ENCODE data around the gene RIMS1.

RIMS1 gene

DNA sequence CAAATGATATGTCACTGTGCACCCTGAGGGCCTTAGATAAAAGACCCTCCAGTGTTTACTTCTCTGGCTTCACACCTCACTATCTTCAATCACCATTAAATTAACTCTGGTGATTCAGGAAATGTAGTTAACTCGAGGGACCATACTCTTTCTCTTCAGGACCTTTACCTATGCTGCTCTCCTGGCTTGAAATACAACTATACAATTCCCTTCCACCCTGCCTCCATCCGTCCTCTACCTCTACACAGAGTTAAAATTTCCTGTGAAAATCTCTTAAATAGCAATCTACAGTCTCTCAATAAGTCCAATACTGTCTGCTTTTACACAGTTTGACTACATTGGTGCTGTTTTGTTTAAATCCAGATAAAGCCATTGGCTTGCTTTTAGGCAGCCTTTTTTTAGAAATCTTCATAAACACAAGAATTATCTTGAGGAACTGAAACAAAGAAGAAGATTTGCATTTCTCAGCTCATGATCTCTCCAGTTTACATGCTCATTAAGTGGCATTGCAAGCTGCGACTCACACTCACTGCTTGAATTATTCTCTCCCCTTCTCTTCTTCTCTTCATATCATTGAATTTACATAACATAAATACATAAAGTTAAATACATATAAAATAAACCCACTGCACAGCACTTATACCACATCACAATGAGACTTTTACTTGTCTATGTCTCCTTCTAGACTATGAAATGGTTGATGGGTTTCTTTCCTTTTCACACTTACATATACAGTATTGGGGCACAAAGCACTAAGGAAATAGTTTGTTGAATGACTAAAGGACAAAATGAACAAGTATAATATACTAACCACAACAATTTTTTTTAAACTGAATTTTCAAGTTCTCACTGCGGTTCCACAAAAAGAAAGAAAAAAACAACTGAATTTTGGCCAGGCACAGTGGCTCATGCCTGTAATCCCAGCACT, 496.5 kb downstream of the RIMS1 start:
- H3K27me3 ChIP-seq, result no peaks in the 10 kb centered on the region
- H3K9me3 ChIP-seq, result no peaks in the 10 kb centered on the region
- H3K36me3 ChIP-seq, result no peaks in the 10 kb centered on the region
- no peaks in the 10 kb centered on the region for H3K4me1 ChIP-seq
- H3K4me3 ChIP-seq (ENCODE audit: low read depth, low read length), result no peak overlapping the region
- DNase-seq, result no peak
- TF ChIP-seq, protein P1, sequence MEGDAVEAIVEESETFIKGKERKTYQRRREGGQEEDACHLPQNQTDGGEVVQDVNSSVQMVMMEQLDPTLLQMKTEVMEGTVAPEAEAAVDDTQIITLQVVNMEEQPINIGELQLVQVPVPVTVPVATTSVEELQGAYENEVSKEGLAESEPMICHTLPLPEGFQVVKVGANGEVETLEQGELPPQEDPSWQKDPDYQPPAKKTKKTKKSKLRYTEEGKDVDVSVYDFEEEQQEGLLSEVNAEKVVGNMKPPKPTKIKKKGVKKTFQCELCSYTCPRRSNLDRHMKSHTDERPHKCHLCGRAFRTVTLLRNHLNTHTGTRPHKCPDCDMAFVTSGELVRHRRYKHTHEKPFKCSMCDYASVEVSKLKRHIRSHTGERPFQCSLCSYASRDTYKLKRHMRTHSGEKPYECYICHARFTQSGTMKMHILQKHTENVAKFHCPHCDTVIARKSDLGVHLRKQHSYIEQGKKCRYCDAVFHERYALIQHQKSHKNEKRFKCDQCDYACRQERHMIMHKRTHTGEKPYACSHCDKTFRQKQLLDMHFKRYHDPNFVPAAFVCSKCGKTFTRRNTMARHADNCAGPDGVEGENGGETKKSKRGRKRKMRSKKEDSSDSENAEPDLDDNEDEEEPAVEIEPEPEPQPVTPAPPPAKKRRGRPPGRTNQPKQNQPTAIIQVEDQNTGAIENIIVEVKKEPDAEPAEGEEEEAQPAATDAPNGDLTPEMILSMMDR (IDR thresholded peaks at IDR 0.05; ENCODE audit: low read depth, low read length), result no peak

DNA sequence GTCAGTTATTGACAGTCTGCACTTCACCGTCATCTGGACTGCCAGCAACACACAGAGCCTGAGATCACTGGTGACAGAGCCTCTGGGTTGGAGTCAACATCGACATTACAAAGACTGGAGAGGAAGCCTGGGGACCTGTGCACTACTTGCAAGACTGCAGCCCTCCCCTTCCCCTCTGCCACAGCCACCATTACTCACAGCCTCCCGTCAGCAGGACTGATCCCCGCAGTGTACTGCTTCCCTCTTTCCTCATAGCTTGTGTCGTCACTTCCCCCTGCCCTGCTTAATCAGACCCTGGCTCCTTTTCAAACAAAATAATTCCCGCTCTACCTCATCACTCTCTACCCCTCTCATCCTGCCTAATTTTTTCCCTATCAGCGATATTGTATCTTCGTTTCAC, 500.0 kb downstream of the RIMS1 start:
- no peaks in the 10 kb centered on the region for H3K36me3 ChIP-seq
- no peaks in the 10 kb centered on the region for H3K4me1 ChIP-seq
- no peaks in the 10 kb centered on the region for H3K9me3 ChIP-seq
- TF ChIP-seq, protein P1 (IDR thresholded peaks at IDR 0.05; ENCODE audit: low read depth, low read length), result no peak
- H3K27me3 ChIP-seq, result no peaks in the 10 kb centered on the region
- H3K4me3 ChIP-seq (ENCODE audit: low read depth, low read length), result no peak overlapping the region
- no peak for DNase-seq

DNA sequence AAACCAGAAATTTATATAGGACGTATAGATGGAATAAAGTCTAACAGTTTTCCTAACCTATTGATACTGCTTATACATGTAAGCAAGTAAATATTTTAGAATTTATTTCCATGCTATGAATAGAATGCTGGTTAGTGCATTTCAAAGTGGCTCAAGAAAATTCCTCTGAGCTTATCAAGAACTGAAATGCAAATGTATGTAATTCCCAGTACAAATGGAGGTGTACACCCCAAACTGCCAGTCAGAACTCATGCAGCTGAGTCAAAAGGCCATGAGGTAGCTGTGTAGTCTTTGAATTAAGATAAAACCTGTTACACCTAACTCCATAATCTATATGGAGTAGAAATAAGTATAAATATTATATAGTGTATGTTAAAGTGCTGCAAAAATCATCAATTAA, 503.3 kb downstream of the RIMS1 start:
- TF ChIP-seq, protein P1 (IDR thresholded peaks at IDR 0.05; ENCODE audit: low read depth, low read length), result no peak

DNA sequence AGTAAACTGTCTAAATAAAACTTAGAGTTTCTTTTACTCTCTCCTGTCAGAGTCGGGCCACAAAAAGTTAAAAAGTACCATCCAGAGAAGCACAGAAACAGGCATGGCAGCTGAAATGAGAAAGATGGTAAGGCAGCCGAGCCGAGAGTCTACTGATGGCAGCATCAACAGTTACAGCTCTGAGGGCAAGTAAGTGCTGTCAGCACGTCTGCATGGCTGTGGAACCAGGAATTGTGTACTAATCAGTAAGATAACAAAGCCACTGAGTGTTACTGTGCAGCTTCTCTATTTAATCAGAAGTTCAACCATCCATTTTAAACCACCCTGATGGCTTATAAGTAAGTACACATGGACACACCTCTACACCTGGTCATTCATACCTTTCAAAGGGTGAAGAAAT, 504.2 kb downstream of the RIMS1 start:
- no peaks in the 10 kb centered on the region for H3K4me1 ChIP-seq
- no peak overlapping the region for H3K4me3 ChIP-seq (ENCODE audit: low read depth, low read length)
- TF ChIP-seq, protein P1 (IDR thresholded peaks at IDR 0.05; ENCODE audit: low read depth, low read length), result no peak
- DNase-seq, result no peak
- H3K9me3 ChIP-seq, result no peaks in the 10 kb centered on the region
- H3K27me3 ChIP-seq, result no peaks in the 10 kb centered on the region
- no peaks in the 10 kb centered on the region for H3K36me3 ChIP-seq

More for the DNA sequence above, 503.3 kb downstream of the RIMS1 start:
- H3K4me1 ChIP-seq, result no peaks in the 10 kb centered on the region
- no peak for DNase-seq
- H3K4me3 ChIP-seq (ENCODE audit: low read depth, low read length), result no peak overlapping the region
- H3K27me3 ChIP-seq, result no peaks in the 10 kb centered on the region
- H3K36me3 ChIP-seq, result no peaks in the 10 kb centered on the region
- H3K9me3 ChIP-seq, result no peaks in the 10 kb centered on the region

DNA sequence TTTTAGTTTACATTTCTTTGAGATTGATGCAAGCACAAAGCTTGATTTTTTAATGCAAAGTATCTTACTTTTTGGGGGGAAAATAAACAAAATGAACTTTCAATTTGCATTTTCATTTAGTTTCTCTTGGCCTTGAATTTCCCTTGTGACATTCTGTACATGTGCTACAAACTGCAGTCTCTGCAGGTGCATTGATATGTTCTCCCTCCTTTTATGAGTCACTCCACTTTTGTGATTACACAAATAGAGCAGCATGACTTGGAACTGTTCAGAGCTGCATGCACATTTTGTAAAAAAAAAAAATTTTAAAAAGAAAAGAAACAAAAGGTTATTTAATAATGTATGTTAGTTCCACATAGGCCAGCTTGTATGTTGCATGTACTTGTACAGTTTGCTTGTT, 515.5 kb downstream of the RIMS1 start:
- Histone ChIP-seq H3K4me3 (ENCODE audit: low read depth, low read length) (no peak overlapping the region), H3K36me3 (no peaks in the 10 kb centered on the region), H3K27me3 (no peaks in the 10 kb centered on the region), H3K9me3 (no peaks in the 10 kb centered on the region), H3K4me1 (no peaks in the 10 kb centered on the region)
- DNase-seq, result no peak
- TF ChIP-seq, protein P1 (IDR thresholded peaks at IDR 0.05; ENCODE audit: low read depth, low read length), result no peak

DNA sequence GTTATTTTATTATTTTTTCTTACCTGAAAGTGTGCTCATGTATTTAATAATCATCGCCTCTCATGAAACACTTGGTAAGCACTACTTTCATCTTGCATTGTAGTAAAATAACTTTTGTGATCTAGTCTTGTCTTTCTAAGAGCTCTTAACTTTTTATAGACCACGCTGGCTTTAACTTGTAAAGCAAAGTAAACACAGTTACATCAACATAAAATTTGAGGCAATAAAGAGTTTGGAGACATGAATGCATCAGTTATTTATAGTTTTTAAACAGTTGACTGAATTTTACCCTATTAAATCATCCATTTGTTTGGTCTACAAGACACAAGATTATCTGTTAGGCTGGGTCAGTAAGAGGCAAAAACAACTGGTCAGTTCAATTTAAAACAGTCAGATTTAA, 517.1 kb downstream of the RIMS1 start:
- no peaks in the 10 kb centered on the region for H3K36me3 ChIP-seq
- H3K27me3 ChIP-seq, result no peaks in the 10 kb centered on the region
- H3K9me3 ChIP-seq, result no peaks in the 10 kb centered on the region
- TF ChIP-seq, protein P1 (IDR thresholded peaks at IDR 0.05; ENCODE audit: low read depth, low read length), result no peak
- DNase-seq, result no peak
- no peak overlapping the region for H3K4me3 ChIP-seq (ENCODE audit: low read depth, low read length)
- no peaks in the 10 kb centered on the region for H3K4me1 ChIP-seq
